HFFc6 (cell line): ENCODE data around the gene POU2F1. TPM values are rescaled to one million over a fixed set of nuclear protein-coding genes. Genes with fewer than 3 reads are reported as not detected.

ENCODE experiments used
- DNase-seq: peaks from one replicate; pipeline ENCODE4 v3.0.0-alpha.2; 2018
- H3K27ac Mint-ChIP-seq: 2 replicates; pipeline ENCODE4 v1.8.0; 2020; ENCODE audit warnings: mild to moderate bottlenecking, mixed read lengths
- H3K27me3 Mint-ChIP-seq: 2 replicates; pipeline ENCODE4 v1.8.0; 2021; ENCODE audit warnings: mild to moderate bottlenecking, moderate library complexity, mixed read lengths; ENCODE audit not compliant: insufficient read depth
- H3K36me3 Mint-ChIP-seq: 2 replicates; pipeline ENCODE4 v1.8.0; 2021; ENCODE audit warnings: low read depth, mixed read lengths
- H3K4me1 Mint-ChIP-seq: 2 replicates; pipeline ENCODE4 v1.8.0; 2020; ENCODE audit warnings: low read depth, mixed read lengths
- H3K4me3 Mint-ChIP-seq: 2 replicates; pipeline ENCODE4 v1.8.0; 2020; ENCODE audit warnings: mild to moderate bottlenecking, moderate library complexity, mixed read lengths
- H3K9me3 Mint-ChIP-seq: 2 replicates; pipeline ENCODE4 v1.8.0; 2020; ENCODE audit warnings: mild to moderate bottlenecking, mixed read lengths
- CTCF ChIP-seq: fragments of 200-600 bp; sonication (generic); IDR thresholded peaks from 2 replicates; pipeline ENCODE4 v1.5.0; 2021; ENCODE audit warnings: antibody characterized with exemption, mild to moderate bottlenecking
- total RNA-seq, 6 experiments: library from RNA; stranded (reverse); fragmentation: NEBNext Ultra II Directional; extraction: Animal tissue kit (Norgen Biotek cat#: 25700); gene quantifications; 2 replicates in 1 of 6; 3 replicates in 5 of 6; pipeline ENCODE4 v1.2.3, GENCODE V29; 2021

Gene POU2F1
- total RNA-seq, 6 experiments from 2014 or later: 3.4 to 6.6 (median 4.4) TPM

DNA sequence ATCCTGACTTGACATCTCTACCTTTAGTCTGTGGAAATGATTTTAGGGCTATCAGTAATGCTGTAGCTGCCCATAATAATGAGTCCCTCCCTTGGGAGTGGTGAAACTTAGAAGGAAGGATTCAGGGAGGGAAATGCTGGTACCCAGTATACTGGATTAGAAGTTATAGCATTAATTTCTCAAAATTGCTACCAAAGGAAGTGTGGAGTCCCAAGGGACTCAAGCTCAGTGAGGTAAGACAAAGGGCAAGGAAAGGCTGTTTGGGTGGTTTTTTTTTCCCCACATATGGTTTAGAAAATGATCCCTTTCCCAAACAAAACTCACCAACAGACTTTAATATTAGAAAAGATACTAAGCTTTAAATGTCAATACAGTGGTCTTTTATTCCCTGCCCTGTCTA is 197.7 kb downstream of the POU2F1 start:
- Mint-ChIP-seq H3K4me1 (0 out of 2 replicates have a peak, but pooled peaks cover 4% of the 10 kb centered on the region), H3K36me3 (peaks cover 4% of the 10 kb centered on the region; the same call in 1 of the 2 replicates), H3K27ac (no peak overlapping the region), H3K4me3 (no peak overlapping the region), H3K27me3 (no peaks in the 10 kb centered on the region), H3K9me3 (no peaks in the 10 kb centered on the region)
- DNase-seq: no peak
- TF ChIP-seq CTCF: no peak

GRCh38 chr1:167419245-167419644 is 198.6 kb downstream of the POU2F1 start:
- no peaks in the 10 kb centered on the region for H3K9me3 Mint-ChIP-seq
- H3K4me3 Mint-ChIP-seq: no peak overlapping the region
- peaks cover 4% of the 10 kb centered on the region; the same call in 1 of the 2 replicates for H3K36me3 Mint-ChIP-seq
- no peak overlapping the region for H3K27ac Mint-ChIP-seq
- no peaks in the 10 kb centered on the region for H3K27me3 Mint-ChIP-seq
- 0 out of 2 replicates have a peak, but pooled peaks cover 4% of the 10 kb centered on the region for H3K4me1 Mint-ChIP-seq
- DNase-seq: no peak
- no peak for TF ChIP-seq CTCF

DNA sequence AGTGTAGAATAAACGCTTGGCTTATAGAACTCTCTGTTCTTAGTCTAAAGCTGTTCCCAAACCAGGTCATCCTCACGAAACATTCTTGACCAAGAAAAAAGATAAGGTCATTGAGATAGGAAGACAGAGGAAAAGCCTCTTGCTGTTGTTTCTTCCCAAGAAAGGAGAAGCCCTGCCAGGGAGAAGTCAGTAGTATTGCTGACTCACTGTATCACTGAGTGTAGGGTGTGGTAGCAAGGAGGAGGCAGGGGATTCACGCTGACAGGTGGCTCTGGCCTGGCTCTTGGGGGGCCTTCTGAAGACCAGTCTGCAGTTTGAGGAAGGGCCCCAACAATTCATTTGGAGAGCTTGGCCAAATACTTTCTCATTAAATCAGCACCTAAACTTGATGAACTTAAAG is 199.8 kb downstream of the POU2F1 start:
- 0 out of 2 replicates have a peak, but pooled peaks cover 4% of the 10 kb centered on the region for H3K4me1 Mint-ChIP-seq
- H3K27ac Mint-ChIP-seq: no peak overlapping the region
- H3K36me3 Mint-ChIP-seq: peaks cover 4% of the 10 kb centered on the region; the same call in 1 of the 2 replicates
- no peak overlapping the region for H3K4me3 Mint-ChIP-seq
- TF ChIP-seq CTCF: no peak
- H3K9me3 Mint-ChIP-seq: no peaks in the 10 kb centered on the region
- no peak for DNase-seq
- peaks cover 2% of the 10 kb centered on the region; the same call in 1 of the 2 replicates for H3K27me3 Mint-ChIP-seq

DNA sequence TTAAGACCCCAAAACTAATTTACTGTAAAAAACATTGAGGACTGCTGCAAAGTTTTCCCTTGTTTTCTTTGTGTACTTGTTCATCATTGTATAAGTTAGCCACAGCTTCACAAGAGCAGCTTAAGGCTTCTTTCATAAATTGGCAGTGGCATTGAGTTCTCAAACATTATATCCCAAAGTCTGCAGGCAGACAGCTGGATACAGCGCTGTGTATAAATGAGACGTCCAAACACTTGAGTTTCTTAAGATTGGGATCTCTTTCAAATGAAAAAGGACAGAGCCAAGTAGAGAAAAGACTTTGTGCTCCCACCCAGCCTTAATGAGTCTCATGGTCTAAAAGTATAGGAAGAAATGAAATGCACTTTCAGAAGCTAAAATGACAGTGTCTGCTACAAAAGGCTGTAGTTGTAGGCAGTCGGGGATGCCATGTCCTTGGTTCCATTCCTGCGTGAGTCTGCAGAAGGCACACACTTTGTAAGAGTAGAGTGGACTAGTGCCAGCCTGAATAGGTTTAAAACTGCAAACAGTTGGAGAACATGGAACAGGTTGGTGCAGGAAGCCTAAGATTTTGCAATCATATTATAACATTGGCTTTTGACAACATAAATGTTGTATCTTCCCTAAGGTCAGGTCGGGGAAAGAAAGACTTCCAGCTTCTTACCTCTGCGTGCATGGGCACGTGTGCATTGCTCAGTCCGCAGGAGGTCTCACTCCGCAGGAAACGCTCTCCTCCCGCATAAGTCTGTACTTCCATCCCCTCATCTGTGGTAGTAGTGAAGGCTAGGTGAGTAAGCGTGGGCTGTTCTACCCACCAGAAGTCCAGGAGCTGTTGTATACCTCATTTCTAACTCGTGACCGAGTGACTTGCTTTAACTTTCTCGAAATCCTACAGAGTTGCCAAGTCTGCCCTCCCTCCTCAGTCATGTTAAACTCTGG is 203.3 kb downstream of the POU2F1 start:
- DNase-seq: no peak
- Mint-ChIP-seq H3K27ac (no peak overlapping the region), H3K9me3 (no peaks in the 10 kb centered on the region), H3K4me1 (peaks cover 4% of the 10 kb centered on the region; the same call in 1 of the 2 replicates), H3K36me3 (no peaks in the 10 kb centered on the region), H3K27me3 (peaks cover 2% of the 10 kb centered on the region; the same call in 1 of the 2 replicates), H3K4me3 (no peak overlapping the region)
- TF ChIP-seq CTCF: no peak

DNA sequence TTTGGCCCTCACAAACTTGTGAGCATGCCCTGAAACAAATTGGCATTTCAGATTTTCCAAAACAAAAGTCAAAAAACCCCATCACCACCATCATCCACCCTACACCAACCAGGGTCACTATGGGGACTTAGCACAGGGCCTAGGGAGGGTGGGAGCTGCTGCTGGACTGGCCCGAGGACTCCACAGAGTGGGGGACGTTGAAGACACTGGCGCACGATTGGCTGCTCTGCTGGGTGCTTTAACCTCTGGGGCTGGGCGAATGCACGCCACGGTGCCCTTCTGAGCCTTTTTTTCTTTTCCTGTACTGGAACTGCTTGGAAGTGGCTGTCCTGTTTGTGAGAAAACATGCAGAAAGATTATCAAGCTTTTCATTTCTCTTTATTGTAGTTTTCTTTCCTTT is 204.8 kb downstream of the POU2F1 start:
- Mint-ChIP-seq H3K36me3 (no peaks in the 10 kb centered on the region), H3K9me3 (no peaks in the 10 kb centered on the region), H3K27me3 (peaks cover 2% of the 10 kb centered on the region; the same call in 1 of the 2 replicates), H3K4me1 (peaks cover under 1% of the 10 kb centered on the region; the same call in 1 of the 2 replicates), H3K4me3 (no peak overlapping the region), H3K27ac (no peak overlapping the region)
- no peak for DNase-seq
- TF ChIP-seq CTCF: no peak
